ENCODE measurements around the gene PARG.

The PARG gene

DNA sequence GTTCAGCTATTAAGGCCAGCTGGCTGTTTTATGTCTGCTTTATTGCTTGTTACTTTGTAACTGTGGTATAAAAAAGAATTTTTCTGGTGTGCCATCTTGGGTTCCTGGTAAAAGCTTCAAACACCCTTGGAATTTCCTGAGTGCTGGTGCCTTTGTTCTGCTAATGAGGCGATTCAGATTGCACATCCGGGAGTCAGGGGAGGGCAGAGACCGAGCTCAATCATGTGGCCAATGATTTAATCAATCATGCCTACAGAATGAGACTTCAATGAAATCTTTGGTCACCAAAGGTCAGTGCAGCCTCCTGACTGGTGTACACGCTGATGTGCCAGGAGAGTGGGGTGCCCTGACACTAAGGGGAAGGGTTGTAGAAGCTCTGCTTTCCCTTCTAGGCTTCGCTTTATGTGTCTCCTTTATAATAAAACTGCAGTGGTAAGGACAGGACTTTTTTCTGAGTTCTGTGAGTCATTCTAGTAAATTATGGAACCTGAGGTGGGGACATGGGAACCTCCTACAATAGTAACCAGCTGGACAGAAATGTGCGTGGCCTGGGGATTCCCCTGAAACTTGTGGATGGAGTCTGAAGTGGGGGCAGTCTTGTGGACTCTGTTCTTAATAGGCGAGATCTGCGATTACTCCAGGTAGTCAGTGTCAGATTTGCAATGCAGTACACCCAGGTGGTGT is 110.3 kb downstream of the PARG start:
- H3K4me3 ChIP-seq (ENCODE audit: low read length), result no peak overlapping the region
- TF ChIP-seq, protein P1, sequence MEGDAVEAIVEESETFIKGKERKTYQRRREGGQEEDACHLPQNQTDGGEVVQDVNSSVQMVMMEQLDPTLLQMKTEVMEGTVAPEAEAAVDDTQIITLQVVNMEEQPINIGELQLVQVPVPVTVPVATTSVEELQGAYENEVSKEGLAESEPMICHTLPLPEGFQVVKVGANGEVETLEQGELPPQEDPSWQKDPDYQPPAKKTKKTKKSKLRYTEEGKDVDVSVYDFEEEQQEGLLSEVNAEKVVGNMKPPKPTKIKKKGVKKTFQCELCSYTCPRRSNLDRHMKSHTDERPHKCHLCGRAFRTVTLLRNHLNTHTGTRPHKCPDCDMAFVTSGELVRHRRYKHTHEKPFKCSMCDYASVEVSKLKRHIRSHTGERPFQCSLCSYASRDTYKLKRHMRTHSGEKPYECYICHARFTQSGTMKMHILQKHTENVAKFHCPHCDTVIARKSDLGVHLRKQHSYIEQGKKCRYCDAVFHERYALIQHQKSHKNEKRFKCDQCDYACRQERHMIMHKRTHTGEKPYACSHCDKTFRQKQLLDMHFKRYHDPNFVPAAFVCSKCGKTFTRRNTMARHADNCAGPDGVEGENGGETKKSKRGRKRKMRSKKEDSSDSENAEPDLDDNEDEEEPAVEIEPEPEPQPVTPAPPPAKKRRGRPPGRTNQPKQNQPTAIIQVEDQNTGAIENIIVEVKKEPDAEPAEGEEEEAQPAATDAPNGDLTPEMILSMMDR (IDR thresholded peaks at IDR 0.05; ENCODE audit: insufficient read depth, low read depth, low read length, missing control alignments), result no peak
- peak; percentile 13 for DNase-seq (ENCODE audit: low read depth)

DNA sequence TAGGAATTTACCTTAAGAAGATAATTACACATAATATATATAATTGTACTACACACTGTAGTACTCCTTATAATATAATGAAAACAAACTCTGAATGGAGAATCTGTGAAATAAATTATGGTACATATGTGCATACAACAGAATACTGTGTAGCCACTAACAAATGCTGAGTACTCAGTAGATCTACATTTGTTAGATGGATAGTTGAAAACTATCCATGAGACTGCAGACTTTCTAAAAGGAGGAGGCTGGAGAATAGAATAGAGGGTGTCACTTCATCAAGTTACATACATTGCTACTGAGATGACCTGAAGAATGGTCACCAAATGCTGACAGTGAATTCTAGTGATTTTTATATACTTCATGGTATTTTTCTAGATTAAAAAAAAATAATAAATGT is 111.0 kb downstream of the PARG start:
- no peak overlapping the region for H3K4me3 ChIP-seq (ENCODE audit: low read length)
- TF ChIP-seq, protein P1 (IDR thresholded peaks at IDR 0.05; ENCODE audit: insufficient read depth, low read depth, low read length, missing control alignments), result no peak
- DNase-seq (ENCODE audit: low read depth), result no peak

DNA sequence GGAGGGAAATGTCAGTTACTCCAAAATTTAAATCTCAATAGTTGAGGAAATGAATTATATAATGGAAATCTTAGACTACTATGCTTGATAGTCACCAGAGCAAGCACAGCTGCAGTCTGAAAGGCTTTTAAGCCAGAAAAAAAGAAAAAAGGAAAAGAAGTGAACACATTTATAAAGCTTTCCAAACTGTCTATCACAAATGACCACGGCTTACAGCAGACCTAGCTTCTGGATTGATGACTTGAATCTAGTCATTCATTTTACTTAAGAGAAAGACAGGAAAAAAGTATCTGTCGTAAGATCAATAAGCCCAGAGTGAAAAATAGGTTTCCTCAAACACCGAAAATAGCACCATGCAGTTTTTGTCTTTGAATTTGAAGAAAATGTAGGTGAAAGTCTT is 111.8 kb downstream of the PARG start:
- no peak overlapping the region for H3K4me3 ChIP-seq (ENCODE audit: low read length)
- DNase-seq (ENCODE audit: low read depth), result no peak
- TF ChIP-seq, protein P1 (IDR thresholded peaks at IDR 0.05; ENCODE audit: insufficient read depth, low read depth, low read length, missing control alignments), result no peak

DNA sequence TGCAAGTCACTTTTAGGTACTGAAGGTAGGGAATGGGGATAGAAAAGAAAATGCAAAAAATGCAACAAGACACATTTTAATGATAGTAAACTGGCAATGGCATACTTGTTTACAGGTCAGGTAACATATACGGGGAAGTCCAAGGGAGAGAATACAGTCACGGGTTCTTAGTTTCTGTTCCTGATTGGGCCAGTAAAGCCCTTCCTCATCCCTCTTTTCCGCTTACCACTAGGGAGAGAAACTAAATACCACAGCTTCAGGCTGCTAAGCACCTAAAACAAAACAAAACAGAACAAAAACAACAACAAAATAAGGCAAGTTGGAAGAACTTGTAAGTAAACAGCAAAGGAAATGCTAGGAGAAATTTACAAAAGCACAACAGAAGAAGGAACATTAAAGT is 114.5 kb downstream of the PARG start:
- TF ChIP-seq, protein P1 (IDR thresholded peaks at IDR 0.05; ENCODE audit: insufficient read depth, low read depth, low read length, missing control alignments), result no peak
- H3K4me3 ChIP-seq (ENCODE audit: low read length), result no peak overlapping the region
- no peak for DNase-seq (ENCODE audit: low read depth)

DNA sequence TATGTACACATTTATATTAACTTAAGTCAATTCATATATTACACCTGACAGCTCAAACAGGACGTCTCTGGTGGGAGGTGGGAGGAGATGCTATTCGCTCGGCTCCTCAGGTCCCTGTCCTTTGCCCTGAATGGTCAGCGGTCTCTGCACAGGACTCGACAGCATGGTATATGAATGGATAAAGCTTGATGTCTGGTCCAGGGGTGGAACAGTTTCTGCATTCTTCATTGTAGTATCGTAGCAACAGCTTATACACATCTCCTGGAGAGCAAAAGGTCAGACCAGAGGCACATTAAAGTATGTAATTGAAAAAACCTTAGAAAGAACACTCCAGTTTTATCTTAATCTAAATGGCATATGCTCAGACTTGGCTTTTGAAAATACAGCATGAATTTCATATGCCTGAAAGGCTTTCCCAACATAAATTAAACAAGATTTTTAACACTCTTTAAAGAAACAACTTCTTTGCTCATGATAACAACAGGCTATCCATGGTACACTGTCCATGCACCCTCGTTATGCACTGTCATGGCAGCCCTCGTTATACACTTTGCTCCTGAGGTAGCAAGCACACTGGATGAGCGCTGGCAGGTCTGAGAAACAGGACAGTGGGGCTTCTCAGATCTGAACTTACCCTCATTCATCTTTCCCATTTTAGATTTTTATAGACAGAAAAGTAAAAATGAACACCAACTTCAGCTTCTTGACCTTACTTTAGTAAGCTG is 122.4 kb downstream of the PARG start:
- TF ChIP-seq, protein P1 (IDR thresholded peaks at IDR 0.05; ENCODE audit: insufficient read depth, low read depth, low read length, missing control alignments), result no peak
- H3K4me3 ChIP-seq (ENCODE audit: low read length), result no peak overlapping the region
- DNase-seq (ENCODE audit: low read depth), result no peak

DNA sequence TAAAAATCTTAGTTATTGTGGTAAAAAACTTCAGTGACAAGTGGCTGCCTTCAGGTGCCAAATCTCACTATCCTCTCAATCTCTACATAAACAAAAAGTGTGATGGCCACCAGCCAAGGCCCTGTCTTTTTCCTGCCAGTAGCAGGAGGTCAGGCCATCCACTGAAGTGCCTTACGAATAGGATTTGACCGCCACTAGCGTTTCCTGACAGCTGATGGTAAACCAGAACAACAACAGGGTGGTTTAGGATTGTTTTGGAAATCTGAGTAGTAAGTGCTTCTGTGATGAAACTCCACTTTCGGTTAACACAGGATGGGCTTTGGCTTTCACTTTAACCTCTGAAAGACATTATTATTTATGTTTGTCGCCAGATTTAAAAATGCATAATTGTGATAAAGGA is 124.0 kb downstream of the PARG start:
- no peak overlapping the region for H3K4me3 ChIP-seq (ENCODE audit: low read length)
- TF ChIP-seq, protein P1 (IDR thresholded peaks at IDR 0.05; ENCODE audit: insufficient read depth, low read depth, low read length, missing control alignments), result no peak
- no peak for DNase-seq (ENCODE audit: low read depth)

All from epithelial cell of esophagus (primary cell).